Measurements from ENCODE around the gene KRT80. TPM values are rescaled to one million over a fixed set of nuclear protein-coding genes. Genes with fewer than 3 reads are reported as not detected.

Gene KRT80
- total and polyA plus RNA-seq, 2 donors (not counting 3 experiments of a cell fraction or from before 2014, with no cell fraction given): 13.6 to 23.7 TPM

DNA sequence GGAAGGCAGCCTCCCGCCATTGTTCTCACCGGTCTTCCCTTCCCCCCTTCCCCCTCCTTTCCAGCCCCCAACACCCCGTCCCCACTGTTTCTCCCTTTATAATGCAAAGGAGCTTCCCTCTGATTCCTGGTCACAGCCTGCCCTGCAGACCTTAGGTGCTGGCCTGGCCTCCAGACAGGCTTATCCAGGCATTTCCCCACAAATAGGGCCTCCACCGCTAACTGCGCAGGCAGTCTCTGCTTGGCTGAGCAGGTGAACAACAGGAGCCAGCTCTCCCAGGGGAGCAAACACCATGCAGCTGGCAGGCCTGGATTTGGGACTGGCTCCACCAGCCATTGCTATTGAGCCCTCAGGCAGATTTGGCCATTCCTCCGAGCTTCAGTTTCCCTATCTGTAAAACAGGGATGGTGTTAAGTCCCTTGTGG is 66.3 kb downstream of the KRT80 start:
- H3K9me3 ChIP-seq (replicated peaks; ENCODE audit: control insufficient read depth, insufficient read depth, low read length): no peaks in the 10 kb centered on the region
- no peak overlapping the region for H3K4me3 ChIP-seq (replicated peaks in 1 of 3; ENCODE audit: insufficient read depth in 1 of 3, low read depth in 1 of 3, low read length in 3 of 3)
- ChIA-PET CTCF (interaction anchor here (0.7 to 7.8 kb wide), 8 partner anchors 13 to 154 kb away, joined by 3 to 163 read pairs (median 3); no protein-coding TSS in a partner anchor), POLR2A (interaction anchor here (0.6 kb wide), 1 partner anchor 66 kb away, joined by 3 read pairs; the partner anchor contains the start of gene KRT80)
- H3K36me3 ChIP-seq (ENCODE audit: control insufficient read depth in 2 of 2, extremely low read depth in 1 of 2, insufficient read depth in 2 of 2, low read length in 2 of 2): no peaks in the 10 kb centered on the region
- H3K79me2 ChIP-seq (ENCODE audit: control insufficient read depth, insufficient read depth, low read length): no peaks in the 10 kb centered on the region
- FAIRE-seq: no peak
- peak overlapping the region; percentile 98 for H3K27ac ChIP-seq (ENCODE audit: insufficient read depth, low read depth, low read length)
- dilution Hi-C loops (cut with MboI; ENCODE audit: extremely low pct_ligation_motif_present, low sequenced_read_pairs) (no loop called here), intact Hi-C loops (cut with micrococcal nuclease) (loop anchor here (10.0 kb wide), 1 partner anchor 879 kb away; the partner anchor contains the start of gene EIF4B)
- no peak for DNase-seq (ENCODE audit: low read depth, low spot score)
- H3K27me3 ChIP-seq (ENCODE audit: control insufficient read depth in 2 of 2, insufficient read depth in 2 of 2, low read length in 2 of 2): no peaks in the 10 kb centered on the region
- no peaks in the 10 kb centered on the region for H3K9me1 ChIP-seq (replicated peaks; ENCODE audit: control insufficient read depth, extremely low read depth, insufficient read depth, low read length)
- BruUV-seq (replicated peaks): no TSS peak
- no peaks in the 10 kb centered on the region for H4K20me1 ChIP-seq (replicated peaks; ENCODE audit: control insufficient read depth, extremely low read depth, insufficient read depth, low read length)
- H2AFZ ChIP-seq (ENCODE audit: low read depth, low read length): no peak overlapping the region
- TF ChIP-seq POLR2A (IDR thresholded peaks at IDR 0.05; ENCODE audit: low read depth, low read length): no peak
- TF ChIP-seq, protein P1, sequence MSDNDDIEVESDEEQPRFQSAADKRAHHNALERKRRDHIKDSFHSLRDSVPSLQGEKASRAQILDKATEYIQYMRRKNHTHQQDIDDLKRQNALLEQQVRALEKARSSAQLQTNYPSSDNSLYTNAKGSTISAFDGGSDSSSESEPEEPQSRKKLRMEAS (IDR thresholded peaks at IDR 0.05; ENCODE audit: insufficient read depth, insufficient read length): no peak
- no peak for TF ChIP-seq GATA2 (IDR thresholded peaks at IDR 0.05; ENCODE audit: insufficient read depth, insufficient read length, low read depth, low read length)
- no peak for TF ChIP-seq FOS (IDR thresholded peaks at IDR 0.05; ENCODE audit: borderline replicate concordance, insufficient read depth, low read length)
- TF ChIP-seq, protein P2, sequence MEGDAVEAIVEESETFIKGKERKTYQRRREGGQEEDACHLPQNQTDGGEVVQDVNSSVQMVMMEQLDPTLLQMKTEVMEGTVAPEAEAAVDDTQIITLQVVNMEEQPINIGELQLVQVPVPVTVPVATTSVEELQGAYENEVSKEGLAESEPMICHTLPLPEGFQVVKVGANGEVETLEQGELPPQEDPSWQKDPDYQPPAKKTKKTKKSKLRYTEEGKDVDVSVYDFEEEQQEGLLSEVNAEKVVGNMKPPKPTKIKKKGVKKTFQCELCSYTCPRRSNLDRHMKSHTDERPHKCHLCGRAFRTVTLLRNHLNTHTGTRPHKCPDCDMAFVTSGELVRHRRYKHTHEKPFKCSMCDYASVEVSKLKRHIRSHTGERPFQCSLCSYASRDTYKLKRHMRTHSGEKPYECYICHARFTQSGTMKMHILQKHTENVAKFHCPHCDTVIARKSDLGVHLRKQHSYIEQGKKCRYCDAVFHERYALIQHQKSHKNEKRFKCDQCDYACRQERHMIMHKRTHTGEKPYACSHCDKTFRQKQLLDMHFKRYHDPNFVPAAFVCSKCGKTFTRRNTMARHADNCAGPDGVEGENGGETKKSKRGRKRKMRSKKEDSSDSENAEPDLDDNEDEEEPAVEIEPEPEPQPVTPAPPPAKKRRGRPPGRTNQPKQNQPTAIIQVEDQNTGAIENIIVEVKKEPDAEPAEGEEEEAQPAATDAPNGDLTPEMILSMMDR (IDR thresholded peaks at IDR 0.05; ENCODE audit: extremely low read depth in 1 of 2, insufficient read depth in 1 of 2, low read depth in 1 of 2, low read length in 2 of 2): no peak
- TF ChIP-seq POLR2AphosphoS5 (IDR thresholded peaks at IDR 0.05; ENCODE audit: insufficient read depth, low read depth, low read length): no peak
- TF ChIP-seq EZH2 (IDR thresholded peaks at IDR 0.05; ENCODE audit: borderline replicate concordance, low read depth, low read length, severe bottlenecking): no peak
- TF ChIP-seq MYC (IDR thresholded peaks at IDR 0.05; ENCODE audit: low read depth, low read length): no peak
- TF ChIP-seq JUN (IDR thresholded peaks at IDR 0.05; ENCODE audit: borderline replicate concordance, insufficient read depth, insufficient read length, low read depth): no peak
- H3K9ac ChIP-seq (replicated peaks; ENCODE audit: extremely low read depth, insufficient read depth, low read length): no peak overlapping the region
- peaks cover 37% of the 10 kb centered on the region for H3K4me1 ChIP-seq (ENCODE audit: control insufficient read depth, extremely low read depth, insufficient read depth, low read length)
- no peak overlapping the region for H3K4me2 ChIP-seq (ENCODE audit: insufficient read depth, low read length)

Data from endothelial cell of umbilical vein (primary cell).